ENCODE results near the gene RAB19.

The RAB19 gene

DNA sequence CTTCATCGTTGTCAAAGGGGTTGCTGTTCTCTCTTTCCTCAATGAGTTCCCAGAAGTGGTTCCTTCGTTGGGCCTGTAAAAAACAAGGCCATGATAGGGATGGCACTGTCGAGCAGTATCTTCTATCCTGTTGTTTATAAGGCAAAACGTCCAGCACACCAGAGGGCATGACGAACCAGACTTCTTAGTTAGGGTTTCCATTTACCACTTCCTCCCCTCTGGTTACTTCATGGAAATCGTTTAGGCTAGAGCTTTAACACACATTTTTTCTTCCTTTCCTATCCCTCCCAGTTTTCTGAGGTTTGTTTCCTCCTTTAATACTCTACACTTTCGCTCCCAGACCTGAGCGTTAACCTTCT is 50.8 kb downstream of the RAB19 start:
- no peak for DNase-seq

GRCh38 chr7:140455743-140456142 is 51.9 kb downstream of the RAB19 start:
- no peak for DNase-seq

GRCh38 chr7:140456551-140457051 is 52.7 kb downstream of the RAB19 start:
- no peak for DNase-seq

DNA sequence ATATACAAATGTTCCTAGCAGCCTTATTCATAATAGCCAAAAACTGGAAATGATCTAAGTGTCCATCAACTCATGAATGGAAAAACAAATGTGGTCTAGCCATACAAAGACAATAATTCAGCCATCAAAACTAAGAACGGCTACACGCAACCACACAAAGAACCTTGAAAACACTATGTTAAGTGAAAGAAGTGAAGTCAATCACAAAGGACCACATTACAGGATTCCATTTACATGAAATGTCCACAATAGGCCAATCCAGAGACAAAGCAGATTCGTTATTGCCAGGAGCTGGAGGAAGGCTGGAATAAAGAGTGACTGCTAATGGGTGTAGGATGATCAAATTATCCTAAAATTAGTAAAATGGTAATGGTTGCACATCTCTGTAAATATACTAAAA is 54.3 kb downstream of the RAB19 start:
- DNase-seq, result no peak

GRCh38 chr7:140458916-140459315 is 55.1 kb downstream of the RAB19 start:
- DNase-seq, result no peak

GRCh38 chr7:140463111-140463510 is 59.3 kb downstream of the RAB19 start:
- DNase-seq, result no peak

DNA sequence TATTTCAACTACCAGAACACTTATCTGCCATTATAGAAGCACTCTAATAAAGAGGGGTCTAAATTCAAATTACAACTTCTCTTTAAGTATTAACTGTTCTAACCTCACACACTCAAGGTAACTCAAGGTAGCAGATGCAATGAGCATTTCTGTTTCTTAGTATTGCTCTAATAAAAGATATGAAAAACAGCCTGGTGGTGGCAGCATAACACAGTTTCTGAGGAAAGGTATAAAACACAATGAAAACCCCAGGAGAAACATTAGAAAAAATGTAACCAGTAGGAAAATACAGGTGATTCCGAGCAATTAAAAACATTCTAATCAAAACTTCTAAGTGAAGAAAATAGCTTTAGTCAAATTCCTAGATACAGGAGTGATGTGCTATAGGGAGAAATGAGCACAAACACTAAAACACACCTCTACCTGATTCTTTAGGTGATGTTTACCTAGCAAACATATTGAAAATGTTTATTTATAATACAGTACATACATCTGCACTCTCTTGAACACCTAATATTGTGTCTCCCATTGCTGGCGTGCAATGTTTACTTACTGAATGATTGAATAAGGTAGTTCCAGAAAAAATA is 72.0 kb downstream of the RAB19 start:
- no peak for DNase-seq

DNA sequence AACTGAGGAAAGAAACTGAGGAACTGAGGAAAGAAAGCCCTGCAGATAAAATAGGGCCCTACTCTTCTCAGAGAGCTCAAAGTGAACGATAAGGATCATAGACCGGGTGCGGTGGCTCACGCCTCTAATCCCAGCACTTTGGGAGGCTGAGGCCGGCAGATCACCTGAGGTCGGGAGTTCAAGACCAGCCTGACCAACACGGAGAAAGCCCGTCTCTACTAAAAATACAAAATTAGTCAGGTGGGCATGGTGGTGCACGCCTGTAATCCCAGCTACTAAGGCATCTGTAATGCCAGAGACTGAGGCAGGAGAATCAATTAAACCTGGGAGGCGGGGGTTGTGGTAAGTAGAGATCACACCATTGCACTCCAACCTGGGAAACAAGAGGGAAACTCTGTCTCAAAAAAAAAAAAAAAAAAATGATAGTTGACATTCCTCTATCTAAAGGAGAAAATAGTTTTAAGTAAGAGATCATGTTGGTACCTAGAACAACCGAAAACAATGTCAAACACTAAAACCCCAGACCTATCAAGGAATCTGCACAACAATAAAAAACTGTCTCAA is 72.9 kb downstream of the RAB19 start:
- no peak for DNase-seq
